Pancreas (tissue), 10 donors: ENCODE results near the gene ZBTB25. TPM values are rescaled to one million over a fixed set of nuclear protein-coding genes. Genes with fewer than 3 reads are reported as not detected.

ENCODE experiments used
- ATAC-seq, 4 donors: fragments of 200-7000 bp; cut with Tn5 transposase; one replicate each; pipeline versions ENCODE4 v1.8.0 to v1.9.1; 2020; ENCODE audit warnings: mild to moderate bottlenecking in 4 of 4, moderate library complexity in 4 of 4
- DNase-seq, 6 donors: peaks; one replicate each; pipeline ENCODE4 v3.0.0-alpha.2; 2020
- FAIRE-seq: peaks from 2 replicates; lab custom pipeline; 2012; peaks lifted over from hg19 to GRCh38; lab: Jason Lieb, UNC
- H3K27ac ChIP-seq, 4 donors: fragments of 200-600 bp; sonication (generic); 1 replicate in 3 of 4; 2 replicates in 1 of 4; pipeline versions ENCODE4 v1.5.0 to v1.8.0; 2020
- H3K27me3 ChIP-seq, 4 donors: fragments of 200-600 bp; one replicate each; pipeline ENCODE4 v1.8.0; 2021
- H3K36me3 ChIP-seq, 3 donors: fragments of 200-600 bp; sonication (generic) in 1 of 3; one replicate each; pipeline versions ENCODE4 v1.5.0 to v1.8.0; 2020 to 2021
- H3K4me1 ChIP-seq, 3 donors: fragments of 200-600 bp; one replicate each; pipeline ENCODE4 v1.8.0; 2021
- H3K4me3 ChIP-seq, 4 donors: fragments of 200-600 bp; sonication (generic) in 2 of 4; one replicate each; pipeline versions ENCODE4 v1.5.0 to v1.8.0; 2020 to 2021
- H3K9me3 ChIP-seq, 4 donors: fragments of 200-600 bp; one replicate each; pipeline ENCODE4 v1.8.0; 2021
- WGBS, 2 donors: extraction: QIAGEN DNeasy Blood & Tissue Kit; methylation state at CpG; one replicate each; pipeline ENCODE4 v1.1.7; 2013; 5-methylcytosine and 5-hydroxymethylcytosine counted together
- intact Hi-C, 3 donors: fragments of 100-400 bp; cut with DNase I; formaldehyde crosslinking; loops; one replicate each; pipeline versions ENCODE4 v1.11.1 to v1.14.2; 2022
- polyA plus RNA-seq, 2 donors: library from polyadenylated mRNA; stranded (reverse); fragments of 200-250 nt; gene quantifications; one replicate each; pipeline ENCODE4 v1.2.3, GENCODE V29; 2013
- total RNA-seq, 6 donors: library from RNA; stranded (reverse); fragmentation: NEBNext Ultra II Directional in 4 of 6; extraction: Animal tissue kit (Norgen Biotek cat#: 25700) in 4 of 6; gene quantifications; one replicate each; pipeline versions ENCODE4 v1.2.1 to v1.2.4, GENCODE V29; 2021 to 2023
- TF ChIP-seq, protein P1 (sequence below), 4 donors: fragments of 200-600 bp; sonication (generic) in 3 of 4; IDR thresholded peaks; one replicate each; pipeline versions ENCODE4 v1.5.0 to v1.8.0; 2021; ENCODE audit warnings: antibody characterized with exemption in 4 of 4
- donor health status: healthy with polysubstance abuse.
- donor health status: DM: no; HTN: no; CAD: no; lungs with moderate emphysema.
- donor health status: DM: no; HTN: no; CAD: no.
- donor health status: control.
- donor health status: control.
- donor health status: Bipolar disorder and iron deficiency.
- donor health status: DM: yes; HTN: yes; CAD: no.
- donor health status: DM: no; HTN: no; CAD: no.
- donor health status: DM: no; HTN: no; CAD: no.
- donor health status: DM: yes; HTN: yes; CAD: no.

ZBTB25 gene
- total and polyA plus RNA-seq, 8 donors, result 2.9 to 8.1 (median 5.6) TPM

DNA sequence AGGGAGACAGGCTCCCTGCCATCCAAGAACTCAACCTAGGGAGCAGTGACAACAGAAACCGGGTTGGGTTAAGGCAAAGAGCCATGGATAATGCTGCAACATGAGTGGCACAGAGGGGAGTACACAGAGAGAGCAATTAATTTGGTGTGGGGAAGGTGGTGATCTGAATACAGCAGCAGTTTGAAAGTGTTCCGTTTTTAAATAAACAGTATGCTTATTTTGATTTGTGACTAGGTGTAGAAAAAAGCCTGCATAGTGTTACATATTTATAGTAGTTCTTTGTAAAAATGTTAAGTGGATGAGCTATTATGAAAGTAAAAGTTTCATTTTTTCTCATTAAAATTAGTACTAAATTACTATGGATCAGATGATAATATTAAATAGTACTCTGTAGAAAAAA is 29.6 kb downstream of the ZBTB25 start:
- intact Hi-C loops, result no loop called here
- no peaks in the 10 kb centered on the region for H3K36me3 ChIP-seq
- no peaks in the 10 kb centered on the region for H3K27me3 ChIP-seq
- H3K4me3 ChIP-seq, result no peak overlapping the region
- no peak for ATAC-seq
- H3K9me3 ChIP-seq, result no peaks in the 10 kb centered on the region
- H3K27ac ChIP-seq, result no peak overlapping the region
- 52 to 59% methylated on average over 2 of the region's 2 CpGs for WGBS, 2 donors
- FAIRE-seq, result peak; percentile 26
- TF ChIP-seq, protein P1, sequence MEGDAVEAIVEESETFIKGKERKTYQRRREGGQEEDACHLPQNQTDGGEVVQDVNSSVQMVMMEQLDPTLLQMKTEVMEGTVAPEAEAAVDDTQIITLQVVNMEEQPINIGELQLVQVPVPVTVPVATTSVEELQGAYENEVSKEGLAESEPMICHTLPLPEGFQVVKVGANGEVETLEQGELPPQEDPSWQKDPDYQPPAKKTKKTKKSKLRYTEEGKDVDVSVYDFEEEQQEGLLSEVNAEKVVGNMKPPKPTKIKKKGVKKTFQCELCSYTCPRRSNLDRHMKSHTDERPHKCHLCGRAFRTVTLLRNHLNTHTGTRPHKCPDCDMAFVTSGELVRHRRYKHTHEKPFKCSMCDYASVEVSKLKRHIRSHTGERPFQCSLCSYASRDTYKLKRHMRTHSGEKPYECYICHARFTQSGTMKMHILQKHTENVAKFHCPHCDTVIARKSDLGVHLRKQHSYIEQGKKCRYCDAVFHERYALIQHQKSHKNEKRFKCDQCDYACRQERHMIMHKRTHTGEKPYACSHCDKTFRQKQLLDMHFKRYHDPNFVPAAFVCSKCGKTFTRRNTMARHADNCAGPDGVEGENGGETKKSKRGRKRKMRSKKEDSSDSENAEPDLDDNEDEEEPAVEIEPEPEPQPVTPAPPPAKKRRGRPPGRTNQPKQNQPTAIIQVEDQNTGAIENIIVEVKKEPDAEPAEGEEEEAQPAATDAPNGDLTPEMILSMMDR (IDR thresholded peaks at IDR 0.05), result no peak
- no peak for DNase-seq
- no peaks in the 10 kb centered on the region for H3K4me1 ChIP-seq

DNA sequence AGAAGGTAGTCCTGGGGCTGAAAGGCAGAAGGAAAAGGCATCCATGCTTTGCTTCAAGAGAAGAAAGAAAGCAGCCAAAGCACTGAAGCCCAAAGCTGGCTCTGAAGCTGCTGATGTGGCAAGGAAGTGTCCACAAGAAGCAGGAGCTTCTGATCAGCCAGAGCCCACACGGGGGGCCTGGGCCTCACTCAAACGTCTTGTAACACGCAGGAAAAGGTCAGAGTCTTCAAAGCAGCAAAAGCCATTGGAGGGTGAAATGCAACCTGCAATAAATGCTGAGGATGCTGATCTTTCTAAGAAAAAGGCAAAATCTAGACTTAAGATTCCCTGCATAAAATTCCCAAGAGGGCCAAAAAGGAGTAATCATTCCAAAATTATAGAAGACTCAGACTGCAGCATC is 35.2 kb downstream of the ZBTB25 start:
- no peak for DNase-seq
- 69 to 77% methylated on average over 3 of the region's 3 CpGs for WGBS, 2 donors
- Histone ChIP-seq H3K27me3 (no peaks in the 10 kb centered on the region), H3K4me1 (peaks cover 4 to 10% (median 6%) of the 10 kb centered on the region in 3 donors), H3K27ac (no peak overlapping the region), H3K9me3 (no peaks in the 10 kb centered on the region), H3K4me3 (no peak overlapping the region), H3K36me3 (no peaks in the 10 kb centered on the region)
- TF ChIP-seq, protein P1 (IDR thresholded peaks at IDR 0.05), result no peak
- intact Hi-C loops, result no loop called here
- ATAC-seq, result no peak
- FAIRE-seq, result no peak

DNA sequence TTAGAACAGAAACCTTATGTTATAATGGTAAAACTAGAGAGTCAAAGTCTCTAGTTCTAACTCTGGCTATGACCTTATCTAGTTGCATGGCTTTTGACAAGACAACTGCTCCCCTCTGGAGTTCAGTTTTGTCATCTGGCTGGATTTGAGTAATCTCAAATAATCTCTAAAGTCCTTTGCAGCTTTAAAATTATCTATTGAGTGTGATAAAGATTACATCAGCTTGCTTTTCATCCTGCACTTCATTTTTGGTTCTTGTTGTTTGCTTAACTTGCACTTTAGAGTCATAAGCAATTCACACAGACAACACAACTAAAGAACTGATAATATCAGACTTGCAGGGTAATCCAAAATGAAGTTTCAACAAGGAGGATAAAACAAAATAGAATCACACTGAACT is 36.1 kb downstream of the ZBTB25 start:
- DNase-seq (no peak), FAIRE-seq (no peak), ATAC-seq (no peak)
- Histone ChIP-seq H3K36me3 (no peaks in the 10 kb centered on the region), H3K27ac (no peak overlapping the region), H3K9me3 (no peaks in the 10 kb centered on the region), H3K27me3 (no peaks in the 10 kb centered on the region), H3K4me3 (no peak overlapping the region), H3K4me1 (peaks cover 4 to 10% (median 6%) of the 10 kb centered on the region in 3 donors)
- TF ChIP-seq, protein P1 (IDR thresholded peaks at IDR 0.05), result no peak
- intact Hi-C loops, result no loop called here

DNA sequence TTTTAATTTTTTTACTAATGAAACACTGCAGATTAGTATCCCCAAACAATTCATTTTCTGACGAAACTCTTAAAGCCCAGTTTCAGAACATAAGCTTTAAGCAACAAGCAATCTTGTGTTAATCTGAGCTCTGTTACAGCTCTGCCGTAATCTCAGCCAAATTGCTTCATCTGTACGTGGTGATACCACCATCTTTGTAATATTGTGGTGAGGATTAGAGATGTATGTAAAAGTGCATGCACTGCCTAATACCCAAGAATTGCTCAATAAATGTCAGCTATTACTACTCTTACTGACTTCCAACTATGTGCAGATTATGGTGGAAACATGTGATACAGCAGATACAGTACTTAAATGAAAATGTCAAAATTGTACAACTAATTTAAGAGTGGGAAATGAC is 36.5 kb downstream of the ZBTB25 start:
- H3K9me3 ChIP-seq, result no peaks in the 10 kb centered on the region

More for the DNA sequence above, 36.5 kb downstream of the ZBTB25 start:
- H3K4me1 ChIP-seq, result peaks cover 4 to 10% (median 6%) of the 10 kb centered on the region in 3 donors
- no peak overlapping the region for H3K4me3 ChIP-seq
- intact Hi-C loops, result no loop called here
- H3K27ac ChIP-seq, result no peak overlapping the region
- FAIRE-seq (no peak), ATAC-seq (no peak), DNase-seq (no peak)
- H3K27me3 ChIP-seq, result no peaks in the 10 kb centered on the region
- TF ChIP-seq, protein P1 (IDR thresholded peaks at IDR 0.05), result no peak
- 67 to 79% methylated on average over 3 of the region's 3 CpGs for WGBS, 2 donors
- no peaks in the 10 kb centered on the region for H3K36me3 ChIP-seq
